ENCODE results near the gene NEK5.
A peak's percentile ranks its signal among the peaks of the same experiment; 100 is the strongest.

Gene NEK5

DNA sequence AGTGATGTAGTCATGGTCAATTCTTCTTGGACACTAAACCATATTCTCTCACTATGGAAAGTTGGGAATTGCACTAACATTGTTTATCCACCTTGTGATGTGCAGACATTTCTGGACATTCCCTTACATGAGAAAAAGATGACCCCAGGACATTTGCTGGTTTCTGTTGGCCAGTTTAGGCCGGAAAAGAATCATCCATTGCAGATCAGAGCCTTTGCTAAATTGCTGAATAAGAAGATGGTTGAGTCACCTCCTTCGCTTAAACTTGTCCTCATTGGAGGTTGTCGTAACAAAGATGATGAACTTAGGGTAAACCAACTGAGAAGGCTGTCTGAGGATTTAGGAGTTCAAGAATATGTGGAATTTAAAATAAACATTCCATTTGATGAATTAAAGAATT lies 104.4 kb downstream of the NEK5 start, which contains the start of gene UTP14C:
Gene UTP14C, plus strand, starts transcription at position 211 of the 400 bp plus-strand sequence. CDS start 4,114 bp downstream, outside the sequence.
- Mint-ChIP-seq H3K27ac (no peak within 1 kb of the TSS), H3K4me1 (no peaks in the 10 kb centered on the region), H3K9me3 (peaks cover 27% of the 10 kb centered on the region), H3K27me3 (ENCODE audit: low read depth) (no peaks in the 10 kb centered on the region), H3K4me3 (no peak within 1 kb of the TSS), H3K36me3 (ENCODE audit: low read depth) (peaks cover 95% of the 10 kb centered on the region)
- TF ChIP-seq, protein P1, sequence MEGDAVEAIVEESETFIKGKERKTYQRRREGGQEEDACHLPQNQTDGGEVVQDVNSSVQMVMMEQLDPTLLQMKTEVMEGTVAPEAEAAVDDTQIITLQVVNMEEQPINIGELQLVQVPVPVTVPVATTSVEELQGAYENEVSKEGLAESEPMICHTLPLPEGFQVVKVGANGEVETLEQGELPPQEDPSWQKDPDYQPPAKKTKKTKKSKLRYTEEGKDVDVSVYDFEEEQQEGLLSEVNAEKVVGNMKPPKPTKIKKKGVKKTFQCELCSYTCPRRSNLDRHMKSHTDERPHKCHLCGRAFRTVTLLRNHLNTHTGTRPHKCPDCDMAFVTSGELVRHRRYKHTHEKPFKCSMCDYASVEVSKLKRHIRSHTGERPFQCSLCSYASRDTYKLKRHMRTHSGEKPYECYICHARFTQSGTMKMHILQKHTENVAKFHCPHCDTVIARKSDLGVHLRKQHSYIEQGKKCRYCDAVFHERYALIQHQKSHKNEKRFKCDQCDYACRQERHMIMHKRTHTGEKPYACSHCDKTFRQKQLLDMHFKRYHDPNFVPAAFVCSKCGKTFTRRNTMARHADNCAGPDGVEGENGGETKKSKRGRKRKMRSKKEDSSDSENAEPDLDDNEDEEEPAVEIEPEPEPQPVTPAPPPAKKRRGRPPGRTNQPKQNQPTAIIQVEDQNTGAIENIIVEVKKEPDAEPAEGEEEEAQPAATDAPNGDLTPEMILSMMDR (IDR thresholded peaks at IDR 0.05; ENCODE audit: unreplicated experiment in 3 of 3), result no peak

DNA sequence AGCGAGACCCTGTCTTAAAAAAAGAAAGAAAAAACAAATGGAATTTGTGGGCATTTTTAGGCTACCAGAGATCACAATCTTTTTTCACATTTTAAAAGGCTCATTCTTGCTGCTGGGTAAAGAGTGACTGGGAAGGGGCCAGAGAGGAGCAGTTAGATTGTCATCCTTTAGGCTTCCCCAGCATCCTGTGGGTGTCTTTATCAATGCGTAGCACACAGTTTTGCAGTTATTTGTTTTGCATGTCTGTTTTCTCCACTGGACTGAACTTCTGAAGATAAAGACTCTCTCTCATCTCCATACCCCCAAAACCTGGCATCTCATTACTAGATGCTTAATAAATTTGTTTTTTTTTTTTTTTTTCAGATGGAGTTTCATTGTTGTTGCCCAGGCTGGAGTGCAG lies 106.5 kb downstream of the NEK5 start:
- peaks cover 90% of the 10 kb centered on the region for H3K36me3 Mint-ChIP-seq (ENCODE audit: low read depth)
- no peaks in the 10 kb centered on the region for H3K27me3 Mint-ChIP-seq (ENCODE audit: low read depth)
- no peaks in the 10 kb centered on the region for H3K4me1 Mint-ChIP-seq
- H3K27ac Mint-ChIP-seq, result no peak overlapping the region
- peaks cover 14% of the 10 kb centered on the region for H3K9me3 Mint-ChIP-seq
- H3K4me3 Mint-ChIP-seq, result no peak overlapping the region
- TF ChIP-seq, protein P1 (IDR thresholded peaks at IDR 0.05; ENCODE audit: unreplicated experiment in 3 of 3), result no peak

DNA sequence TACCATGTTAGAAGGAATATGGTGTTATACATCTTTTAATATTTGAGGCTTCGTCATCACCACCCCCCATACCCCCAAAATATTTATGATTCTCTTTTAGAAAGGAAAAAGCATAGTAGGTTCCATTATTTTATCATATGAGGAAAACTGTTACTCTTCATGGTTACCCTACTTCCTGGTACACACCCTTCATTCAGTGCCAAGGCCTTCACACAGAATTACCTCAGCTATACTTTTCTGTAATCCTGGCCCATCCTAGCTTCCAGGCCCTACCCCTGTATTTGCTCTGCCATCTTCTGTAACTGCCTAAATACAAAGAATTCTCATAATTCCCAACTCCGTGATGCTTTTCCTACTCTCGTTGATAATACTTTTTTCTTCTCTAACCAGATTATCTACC lies 108.7 kb downstream of the NEK5 start:
- Mint-ChIP-seq H3K4me3 (no peak overlapping the region), H3K9me3 (no peaks in the 10 kb centered on the region), H3K27me3 (ENCODE audit: low read depth) (no peaks in the 10 kb centered on the region), H3K4me1 (no peaks in the 10 kb centered on the region), H3K27ac (no peak overlapping the region), H3K36me3 (ENCODE audit: low read depth) (peaks cover 89% of the 10 kb centered on the region)
- TF ChIP-seq, protein P1 (IDR thresholded peaks at IDR 0.05; ENCODE audit: unreplicated experiment in 3 of 3), result no peak

DNA sequence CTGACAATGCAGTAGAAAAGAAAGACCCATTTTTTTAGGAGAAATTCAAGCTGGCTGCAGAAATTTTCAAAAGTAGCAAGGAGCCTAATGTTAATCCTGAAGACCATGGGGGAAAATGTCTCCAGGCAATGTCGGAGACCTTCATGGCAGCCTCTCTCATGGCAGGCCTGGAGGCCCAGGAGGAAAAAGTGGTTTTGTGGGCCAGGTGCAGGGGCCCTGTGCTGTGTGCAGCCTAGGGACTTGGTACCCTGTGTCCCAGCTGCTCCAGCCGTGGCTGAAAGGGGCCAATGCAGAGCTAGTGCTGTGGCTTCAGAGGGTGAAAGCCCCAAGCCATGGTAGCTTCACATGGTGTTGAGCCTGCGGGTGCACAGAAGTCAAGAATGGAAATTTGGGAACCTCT lies 112.6 kb downstream of the NEK5 start:
- Mint-ChIP-seq H3K4me3 (no peak overlapping the region), H3K27ac (no peak overlapping the region), H3K9me3 (no peaks in the 10 kb centered on the region), H3K27me3 (ENCODE audit: low read depth) (no peaks in the 10 kb centered on the region), H3K4me1 (peaks cover 12% of the 10 kb centered on the region), H3K36me3 (ENCODE audit: low read depth) (peaks cover 56% of the 10 kb centered on the region)
- TF ChIP-seq, protein P1 (IDR thresholded peaks at IDR 0.05; ENCODE audit: unreplicated experiment in 3 of 3), result no peak

DNA sequence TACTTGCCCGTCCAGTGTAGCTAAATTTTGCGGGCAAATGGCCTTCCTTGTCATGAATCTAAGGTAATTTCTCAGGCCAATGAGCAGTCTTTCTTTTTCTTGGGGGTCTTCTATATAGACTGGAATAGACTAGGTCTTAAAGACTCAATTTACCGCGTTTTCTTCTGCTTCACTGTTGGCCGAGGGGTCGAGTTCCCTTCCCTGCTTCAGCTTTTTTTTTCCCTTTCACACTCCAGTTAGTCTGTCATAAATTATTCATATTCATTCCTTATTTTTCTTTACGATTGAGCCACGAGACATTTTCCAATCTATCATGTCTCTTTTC lies 116.4 kb downstream of the NEK5 start:
- no peaks in the 10 kb centered on the region for H3K9me3 Mint-ChIP-seq
- peak overlapping the region; percentile 92 to 100 (median 99) for H3K4me3 Mint-ChIP-seq
- TF ChIP-seq, protein P1 (IDR thresholded peaks at IDR 0.05; ENCODE audit: unreplicated experiment in 3 of 3), result no peak
- no peaks in the 10 kb centered on the region for H3K27me3 Mint-ChIP-seq (ENCODE audit: low read depth)
- H3K36me3 Mint-ChIP-seq (ENCODE audit: low read depth), result peaks cover 22% of the 10 kb centered on the region
- H3K27ac Mint-ChIP-seq, result peak overlapping the region; percentile 91 to 94 (median 94)
- peaks cover 23% of the 10 kb centered on the region for H3K4me1 Mint-ChIP-seq

DNA sequence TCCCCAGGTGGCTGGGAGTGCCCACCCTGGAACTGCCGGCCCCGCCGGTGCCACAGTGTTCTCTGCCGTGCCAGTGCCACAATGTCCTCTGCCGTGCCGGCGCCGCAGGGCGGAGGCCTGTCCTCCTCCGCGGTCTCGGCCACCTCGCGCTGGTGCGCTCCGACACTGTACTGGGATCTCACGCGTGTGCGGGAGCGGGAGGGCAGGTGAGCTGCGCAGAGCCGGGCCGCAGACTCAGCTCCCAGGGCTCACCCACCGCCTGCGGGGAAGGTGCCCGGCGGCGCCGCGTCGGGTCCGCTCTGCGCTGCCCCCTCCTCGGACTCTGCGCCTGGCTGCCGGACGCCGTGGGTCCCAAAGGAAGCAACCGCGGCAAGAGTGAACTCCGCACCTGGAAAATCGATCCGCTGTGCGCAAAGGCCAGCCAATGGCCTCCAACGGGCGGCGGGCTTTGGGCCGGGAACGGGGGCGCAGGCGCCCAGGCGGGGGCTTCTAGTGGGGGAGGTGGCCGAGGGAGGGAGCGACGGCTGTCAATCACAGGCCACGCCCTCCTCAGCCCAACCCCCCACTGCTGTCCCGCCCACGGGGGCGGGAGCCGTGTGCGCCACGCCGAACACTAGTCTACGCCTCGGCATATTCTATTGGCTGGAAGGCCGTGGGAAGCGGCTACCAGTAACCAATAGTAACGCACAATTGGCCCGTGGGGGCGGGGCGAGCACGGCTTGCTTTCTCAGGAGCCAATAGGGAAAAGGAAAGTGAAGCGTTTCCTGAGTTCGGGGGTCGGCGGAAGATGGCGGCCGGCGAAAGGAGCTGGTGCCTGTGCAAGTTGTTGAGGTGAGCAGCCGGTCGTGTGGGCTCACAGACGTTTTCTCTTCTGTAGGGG lies 117.0 kb downstream of the NEK5 start, which contains the start of gene ALG11:
Gene ALG11, plus strand, starts transcription at position 767 of the 880 bp plus-strand sequence. Its CDS starts 21 bp downstream, at position 788.
- H3K4me1 Mint-ChIP-seq, result peaks cover 23% of the 10 kb centered on the region
- TF ChIP-seq, protein P1 (IDR thresholded peaks at IDR 0.05; ENCODE audit: unreplicated experiment in 3 of 3), result no peak
- no peaks in the 10 kb centered on the region for H3K27me3 Mint-ChIP-seq (ENCODE audit: low read depth)
- peak within 1 kb of the TSS; percentile 91 to 94 (median 94) for H3K27ac Mint-ChIP-seq
- peaks cover 17% of the 10 kb centered on the region for H3K36me3 Mint-ChIP-seq (ENCODE audit: low read depth)
- peak within 1 kb of the TSS; percentile 92 to 100 (median 99) for H3K4me3 Mint-ChIP-seq
- no peaks in the 10 kb centered on the region for H3K9me3 Mint-ChIP-seq

Data from nephron (organoid).